HG03565 (cell line): ENCODE data around the gene ACP7.
"Not testable (repeated sequence)": the region's sequence is repeated elsewhere in the genome, so short reads cannot be mapped to it uniquely, and the experiment has no call there.

Source experiments
- ATAC-seq: cut with Tn5 transposase; IDR thresholded peaks from one replicate; pipeline ENCODE4 v1.9.1; 2021; ENCODE audit warnings: mild to moderate bottlenecking, moderate library complexity; ENCODE audit not compliant: unreplicated experiment

The ACP7 gene

DNA sequence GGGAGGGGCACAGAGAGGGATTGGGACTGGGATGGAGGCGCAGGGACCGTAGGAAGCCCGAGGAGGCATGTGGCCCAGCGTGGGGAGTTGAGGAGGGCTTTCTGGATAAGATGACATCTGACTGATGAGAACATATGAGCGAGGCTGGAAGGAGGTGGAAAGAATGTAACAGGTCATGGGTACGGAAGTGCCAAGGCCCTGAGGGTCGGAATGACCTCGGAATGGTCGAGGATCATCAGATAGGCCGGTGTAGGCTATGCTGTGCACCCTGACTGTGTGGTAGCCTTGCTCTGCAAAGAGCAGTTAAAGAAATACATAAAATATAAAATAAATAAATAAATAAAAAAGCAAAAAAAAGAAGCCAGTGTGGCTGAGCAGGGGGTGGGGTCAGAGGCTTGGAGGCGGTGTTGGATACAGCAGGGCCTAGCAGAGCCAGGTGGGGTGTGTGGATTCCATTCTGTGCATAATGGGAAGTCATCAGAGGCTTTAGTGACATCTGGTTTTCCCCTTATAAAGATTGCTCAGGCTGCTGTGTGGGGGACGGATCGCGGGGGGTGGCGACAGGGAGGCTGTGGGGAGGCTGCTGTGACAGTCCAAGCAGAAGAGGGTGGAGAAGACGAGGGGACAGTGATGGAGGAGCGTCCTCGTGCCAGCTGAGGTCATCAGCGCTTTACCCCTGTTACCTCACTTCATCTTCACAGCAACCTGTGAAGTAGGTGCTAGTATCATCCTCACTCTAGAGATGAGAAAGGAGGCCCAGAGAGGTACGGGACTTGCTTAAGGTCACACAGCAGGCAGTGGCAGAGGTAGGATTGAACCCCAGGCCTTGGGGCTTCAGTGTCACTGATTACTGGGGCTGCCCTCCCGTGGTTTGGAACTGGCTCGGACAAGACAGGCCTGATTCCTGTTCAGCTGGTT lies 46.4 kb downstream of the ACP7 start:
- no peak for ATAC-seq

DNA sequence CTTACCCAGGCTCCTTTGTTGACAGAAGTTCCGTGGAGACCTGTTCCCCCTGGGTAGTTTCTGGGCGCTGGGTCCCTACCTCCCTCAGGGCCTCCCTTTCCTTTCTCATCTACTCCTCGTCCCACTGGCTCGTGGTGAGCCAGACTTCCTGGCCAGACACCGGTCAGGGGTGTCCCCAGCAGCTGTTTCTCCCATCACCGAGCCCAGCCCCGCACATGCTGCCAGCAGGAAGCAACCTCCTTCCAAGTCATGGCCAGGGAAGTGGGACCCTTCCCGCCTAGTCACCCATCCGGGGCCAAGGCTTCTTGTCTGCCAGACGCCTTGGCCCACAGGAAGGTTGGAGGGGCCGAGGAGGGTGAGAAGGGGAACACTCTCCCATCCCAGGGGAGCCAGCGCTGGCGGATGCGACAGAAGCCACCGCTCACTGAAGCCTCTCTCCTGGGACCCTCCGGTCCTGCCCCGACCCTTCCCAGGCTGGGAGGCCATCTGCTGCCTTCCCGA lies 47.1 kb downstream of the ACP7 start:
- ATAC-seq = no peak

DNA sequence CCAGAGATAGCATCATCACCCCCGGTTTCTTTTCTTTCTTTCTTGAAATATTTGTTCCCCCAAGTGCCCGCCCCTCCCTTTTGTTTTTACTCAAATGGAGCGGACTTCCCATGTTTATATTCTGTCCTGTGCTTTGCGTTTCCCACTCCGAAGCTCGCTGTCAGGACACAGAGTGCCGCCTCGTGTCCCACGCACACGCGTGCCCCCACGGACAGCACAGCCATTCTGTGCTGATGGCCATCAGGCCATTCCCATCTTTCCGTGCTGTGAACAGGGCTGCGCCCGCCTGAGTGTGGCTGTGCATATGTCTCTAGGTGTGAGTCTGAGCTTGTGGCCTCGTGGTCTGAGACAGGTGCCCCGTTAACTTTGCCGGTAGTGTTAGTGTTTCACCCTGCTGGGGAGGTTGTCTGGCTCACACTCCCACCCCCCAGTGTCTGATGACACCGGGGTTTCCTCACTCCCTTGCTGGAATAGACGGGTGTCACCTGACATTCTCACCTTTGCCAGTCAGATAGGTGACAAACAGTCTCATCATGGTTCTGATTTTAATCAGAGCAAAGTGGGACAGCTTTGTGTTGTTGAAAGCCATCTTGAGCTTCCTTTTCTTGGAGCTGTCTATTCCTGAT lies 48.3 kb downstream of the ACP7 start:
- no peak for ATAC-seq

DNA sequence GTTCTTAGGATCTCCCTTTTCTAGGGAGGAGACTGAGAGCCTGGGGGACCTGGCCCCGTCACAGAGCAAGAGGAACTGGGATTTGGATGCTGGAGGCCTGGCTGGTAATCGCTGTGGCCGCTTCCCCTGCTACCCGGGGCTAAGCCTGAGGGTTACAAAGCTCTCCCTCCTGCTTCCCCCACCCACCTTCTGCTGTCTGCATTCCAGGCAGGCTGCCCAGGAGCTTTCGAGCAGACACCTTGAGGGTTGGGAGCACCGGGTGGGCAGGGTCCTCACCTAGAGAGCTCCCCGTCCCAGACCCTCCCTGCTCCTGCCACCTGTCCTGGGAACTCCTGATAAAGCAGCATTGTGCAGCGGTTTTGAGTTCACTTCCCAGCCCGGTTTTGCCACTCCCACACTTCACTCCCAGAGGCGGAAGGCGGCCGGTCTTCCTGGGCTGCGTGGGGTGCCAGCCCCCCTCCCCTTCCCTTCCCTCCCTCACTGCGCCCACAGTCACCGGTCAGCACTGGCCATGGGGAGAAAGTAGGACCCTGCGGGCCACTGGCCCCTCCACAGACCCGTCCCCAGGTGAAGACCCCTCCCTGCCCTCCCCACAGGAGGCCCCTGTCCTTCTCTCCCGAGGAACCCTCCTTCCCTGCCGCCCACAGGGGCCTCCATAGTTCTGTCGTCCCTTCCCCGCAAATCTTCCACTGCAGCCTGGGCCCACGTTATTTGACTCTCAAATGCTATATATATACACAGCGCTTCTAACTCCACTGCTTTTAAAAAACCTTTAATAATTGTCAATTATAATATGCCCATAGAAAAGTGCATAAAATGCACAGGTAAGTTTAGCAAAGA lies 49.5 kb downstream of the ACP7 start:
- ATAC-seq = no peak

DNA sequence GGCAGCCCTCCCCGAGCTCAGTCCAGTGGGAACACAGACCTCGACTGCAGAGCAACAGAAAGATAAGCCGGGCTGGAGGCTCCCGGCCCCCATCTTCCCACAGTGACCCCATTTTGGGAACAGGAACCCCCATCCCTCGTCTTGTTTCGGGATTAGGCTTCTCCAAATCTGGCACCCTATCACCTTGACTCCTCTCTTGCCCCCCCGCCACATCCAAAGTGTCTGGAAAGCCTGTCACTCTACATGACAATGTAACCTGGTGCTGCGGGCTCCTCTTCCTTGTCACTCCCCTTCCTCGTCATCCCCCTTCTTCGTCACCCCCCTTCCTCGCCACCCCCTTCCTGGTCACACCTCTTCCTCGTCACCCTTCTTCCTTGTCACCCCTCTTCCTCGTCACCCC lies 51.5 kb downstream of the ACP7 start:
- ATAC-seq = no peak

DNA sequence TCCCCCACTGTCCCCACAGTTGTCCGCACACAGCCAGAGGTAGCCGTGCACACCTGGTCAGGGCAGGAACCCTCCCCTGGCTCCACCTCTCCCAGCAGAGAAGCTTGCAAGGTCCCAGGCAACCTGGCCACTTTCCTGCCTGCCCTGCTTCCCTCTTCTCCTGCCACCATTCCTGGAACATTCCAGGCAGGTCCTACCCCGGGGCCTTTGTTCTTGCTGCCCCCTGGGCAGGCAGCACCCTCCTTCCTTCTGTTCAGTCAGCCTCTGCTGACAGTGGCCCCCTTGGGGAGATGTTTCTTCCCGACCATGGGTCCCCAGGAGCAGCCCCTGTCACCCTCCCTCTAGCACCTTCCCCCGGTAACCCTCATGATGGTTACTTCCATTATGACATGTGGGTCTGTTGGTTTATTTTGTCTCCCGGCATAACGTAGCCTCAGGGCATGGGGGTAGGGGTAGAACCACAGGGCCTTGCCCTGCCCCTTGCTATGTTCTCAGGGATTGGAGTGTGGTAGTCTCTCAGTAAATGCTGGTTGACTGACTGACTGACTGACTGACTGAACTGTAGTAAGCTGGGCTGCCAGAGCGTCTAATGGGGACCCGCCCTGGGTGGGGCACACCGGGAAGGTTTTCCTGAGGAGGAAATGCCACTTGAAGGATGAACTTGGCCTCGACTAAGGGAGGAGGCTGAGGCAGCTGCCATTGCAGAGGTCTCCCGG lies 52.2 kb downstream of the ACP7 start:
- ATAC-seq = no peak

DNA sequence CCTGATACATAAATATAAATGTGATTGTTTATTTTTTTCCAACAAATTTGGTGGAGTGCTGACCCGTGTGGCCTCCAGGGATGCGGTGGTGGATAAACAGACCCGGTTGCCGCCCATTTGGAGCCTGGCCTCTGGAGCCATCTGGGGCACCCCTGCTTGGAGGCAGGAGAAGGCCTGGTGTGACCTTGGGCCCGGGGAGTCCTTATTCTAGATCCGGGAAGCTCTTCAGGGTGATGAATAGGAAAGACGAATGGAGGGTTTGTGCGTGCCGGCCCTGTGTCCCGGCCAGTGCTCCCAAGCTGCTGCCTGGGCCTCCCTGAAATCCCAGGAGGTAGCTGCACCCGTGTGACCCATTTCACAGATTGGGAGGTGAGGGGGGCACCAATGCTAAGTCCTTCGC lies 53.0 kb downstream of the ACP7 start:
- ATAC-seq = no peak

DNA sequence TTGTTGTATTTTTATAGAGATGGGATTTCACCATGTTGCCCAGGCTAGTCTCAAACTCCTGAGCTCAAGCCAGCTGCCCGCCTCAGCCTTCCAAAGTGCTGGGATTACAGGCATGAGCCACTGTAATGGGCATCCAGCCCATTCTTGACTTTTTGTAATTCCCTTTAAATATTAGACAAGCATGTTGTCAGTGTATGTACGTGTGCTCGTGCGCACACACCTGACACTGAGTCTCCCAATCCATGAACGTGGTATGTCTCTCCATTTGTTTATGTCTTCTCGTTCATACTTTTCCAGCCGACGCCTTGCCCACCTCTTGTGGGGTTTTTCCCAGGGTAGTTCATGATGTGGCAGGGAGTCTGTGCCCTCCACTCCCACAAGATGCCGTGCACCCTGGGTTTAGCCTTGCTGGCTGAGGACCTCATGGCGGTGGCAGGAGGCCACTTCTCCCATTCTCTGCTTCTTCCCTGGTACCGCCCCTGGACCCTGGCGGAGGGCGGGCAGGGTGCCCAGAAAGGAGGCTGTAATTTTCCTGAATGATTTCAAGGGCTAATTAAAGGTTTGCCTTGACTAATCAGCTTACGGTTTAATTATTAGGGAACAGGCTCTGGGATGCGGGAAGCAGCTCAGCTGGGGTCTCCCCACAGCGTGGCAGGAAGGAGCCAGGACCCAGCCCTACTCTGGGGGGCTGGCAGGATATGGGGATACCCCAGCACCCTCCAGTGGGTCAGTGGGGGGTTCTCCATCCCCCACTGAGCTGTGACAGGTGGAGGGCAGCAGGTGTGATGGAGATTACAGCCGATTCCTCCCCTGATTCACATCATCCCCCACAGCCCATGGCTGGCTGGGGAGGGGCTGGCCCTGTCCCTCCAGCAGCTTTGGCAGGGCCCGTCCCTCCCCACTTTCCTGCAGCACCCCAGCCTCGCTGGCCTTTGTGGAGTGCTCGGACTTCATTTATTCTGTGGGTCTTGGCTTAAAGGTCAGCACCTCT lies 54.3 kb downstream of the ACP7 start:
- ATAC-seq = no peak

DNA sequence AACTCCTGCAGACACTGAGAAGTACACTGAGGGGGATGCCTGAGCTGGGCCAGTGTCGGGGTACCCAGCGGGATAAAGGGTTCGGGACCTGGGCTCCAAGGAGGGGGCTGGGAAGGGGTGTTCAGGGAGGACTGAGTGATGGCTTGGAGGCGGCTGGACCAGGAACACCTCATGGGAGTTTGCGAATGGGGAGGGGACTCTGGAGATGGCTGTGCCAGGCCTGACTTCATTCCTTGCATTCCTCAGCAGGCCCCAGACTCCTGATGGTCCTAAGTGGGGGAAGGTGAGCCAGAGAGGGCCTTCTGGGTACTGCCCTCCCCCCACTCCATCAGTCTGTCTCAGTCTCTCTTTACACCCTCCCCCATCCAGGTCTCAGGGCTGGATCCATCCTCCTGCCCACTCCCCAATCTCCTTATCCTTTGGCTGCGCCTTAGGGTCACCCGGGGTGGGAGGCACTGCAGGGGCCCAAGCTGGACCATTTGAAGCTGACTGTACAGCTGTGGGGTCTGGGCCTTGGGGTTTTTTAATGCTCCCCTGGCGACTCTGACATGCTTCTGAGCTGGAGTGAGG lies 55.2 kb downstream of the ACP7 start:
- ATAC-seq = no peak

DNA sequence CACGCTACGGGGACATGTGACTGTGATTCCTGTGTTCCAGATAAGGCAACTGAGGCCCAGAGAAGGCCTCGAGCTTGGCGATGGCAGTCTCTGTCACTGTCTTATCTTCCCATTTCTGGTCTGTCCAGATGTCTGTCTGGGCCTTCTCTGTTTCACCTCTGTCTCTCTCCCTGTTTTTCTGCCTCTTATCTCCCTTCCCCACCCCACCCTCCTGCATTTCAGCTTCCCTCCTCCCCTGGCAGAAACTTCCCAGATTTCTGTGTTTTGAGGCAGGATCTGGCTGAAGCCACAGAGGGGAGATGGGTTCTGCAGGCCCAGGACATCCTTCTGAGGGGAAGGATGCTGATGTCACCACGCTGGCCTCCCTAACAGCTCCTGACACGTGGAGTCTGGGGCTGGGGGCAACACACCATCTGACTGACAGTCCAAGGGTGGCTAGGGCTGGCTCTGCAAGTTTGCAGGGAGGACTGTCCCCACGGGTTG lies 55.8 kb downstream of the ACP7 start:
- no peak for ATAC-seq

DNA sequence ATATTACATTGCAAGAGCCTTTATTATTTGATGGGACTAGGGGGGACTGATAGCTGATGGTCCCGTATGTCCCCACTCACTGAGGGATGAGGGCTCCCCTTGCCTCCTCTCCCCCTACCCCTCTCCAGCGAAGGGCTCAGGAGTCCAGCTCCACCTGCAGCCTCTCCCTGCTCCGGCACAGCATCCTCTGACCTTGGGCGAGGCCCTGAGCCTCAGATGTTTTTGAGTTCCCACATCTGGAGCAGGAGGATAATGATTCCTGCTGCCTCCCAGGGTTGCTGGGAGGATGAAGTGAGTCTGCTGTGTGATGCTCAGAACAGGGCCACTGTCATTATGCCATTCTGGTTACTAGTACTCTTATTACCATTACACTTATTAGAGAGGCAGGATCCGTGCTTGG lies 56.4 kb downstream of the ACP7 start:
- ATAC-seq = no peak

DNA sequence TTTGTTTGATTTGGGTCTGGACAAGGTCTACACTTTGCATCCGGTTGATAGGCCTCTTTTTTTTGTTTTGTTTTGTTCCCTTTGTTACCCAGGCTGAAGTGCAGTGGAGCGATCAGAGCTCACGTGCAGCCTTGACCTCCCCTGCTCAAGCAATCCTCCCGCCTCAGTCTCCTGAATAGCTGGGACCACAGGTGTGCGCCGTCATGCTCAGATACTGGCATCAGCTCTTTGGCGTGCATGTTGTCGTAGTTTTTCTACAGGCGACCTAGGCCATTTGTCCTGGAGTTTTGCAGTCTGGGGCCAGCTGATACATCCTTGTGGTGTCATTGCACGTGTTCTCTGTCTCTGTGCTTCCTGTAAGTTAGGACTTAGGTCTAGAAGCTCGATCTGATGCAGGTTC lies 57.8 kb downstream of the ACP7 start:
- ATAC-seq = no peak

DNA sequence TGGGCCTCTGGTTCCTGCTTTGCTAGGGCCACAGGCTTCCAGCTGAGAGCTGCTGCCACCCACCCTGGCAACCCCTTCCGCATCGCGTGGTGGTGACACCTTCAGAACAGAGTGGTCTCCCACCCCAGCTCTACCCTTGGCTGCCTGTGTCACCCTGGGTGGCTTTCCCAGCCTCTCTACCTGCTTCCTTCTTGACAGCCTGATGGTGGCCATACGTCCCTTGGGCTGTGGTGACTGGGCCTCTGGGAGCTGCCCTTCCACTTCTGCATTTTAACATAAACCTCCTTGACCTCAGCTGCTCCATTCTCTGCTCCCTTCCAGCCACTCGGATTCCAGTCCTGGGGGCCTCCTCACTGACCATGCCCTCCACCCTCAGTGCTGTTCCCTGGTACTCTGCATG lies 58.5 kb downstream of the ACP7 start:
- no peak for ATAC-seq

DNA sequence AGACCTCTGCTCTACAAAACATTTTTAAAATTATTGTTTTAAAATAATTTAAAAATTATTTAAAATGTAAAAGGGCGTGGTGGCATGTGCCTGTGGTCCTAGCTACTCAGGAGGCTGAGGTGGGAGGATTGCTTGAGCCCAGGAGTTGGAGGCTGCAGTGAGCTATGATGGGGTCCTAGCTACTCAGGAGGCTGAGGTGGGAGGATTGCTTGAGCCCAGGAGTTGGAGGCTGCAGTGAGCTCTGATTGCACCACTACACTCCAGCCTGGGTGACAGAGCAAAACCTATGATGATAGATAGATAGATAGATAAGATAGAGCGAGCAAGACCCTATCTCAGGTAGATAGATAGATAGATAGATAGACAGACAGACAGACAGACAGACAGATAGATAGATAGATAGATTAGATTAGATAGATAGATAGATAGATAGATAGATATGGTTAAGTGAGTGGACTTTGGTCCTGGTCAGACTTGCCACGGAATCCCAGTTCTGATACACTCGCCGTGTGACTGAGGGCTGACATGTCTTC lies 59.7 kb downstream of the ACP7 start:
- not testable (repeated sequence) for ATAC-seq

DNA sequence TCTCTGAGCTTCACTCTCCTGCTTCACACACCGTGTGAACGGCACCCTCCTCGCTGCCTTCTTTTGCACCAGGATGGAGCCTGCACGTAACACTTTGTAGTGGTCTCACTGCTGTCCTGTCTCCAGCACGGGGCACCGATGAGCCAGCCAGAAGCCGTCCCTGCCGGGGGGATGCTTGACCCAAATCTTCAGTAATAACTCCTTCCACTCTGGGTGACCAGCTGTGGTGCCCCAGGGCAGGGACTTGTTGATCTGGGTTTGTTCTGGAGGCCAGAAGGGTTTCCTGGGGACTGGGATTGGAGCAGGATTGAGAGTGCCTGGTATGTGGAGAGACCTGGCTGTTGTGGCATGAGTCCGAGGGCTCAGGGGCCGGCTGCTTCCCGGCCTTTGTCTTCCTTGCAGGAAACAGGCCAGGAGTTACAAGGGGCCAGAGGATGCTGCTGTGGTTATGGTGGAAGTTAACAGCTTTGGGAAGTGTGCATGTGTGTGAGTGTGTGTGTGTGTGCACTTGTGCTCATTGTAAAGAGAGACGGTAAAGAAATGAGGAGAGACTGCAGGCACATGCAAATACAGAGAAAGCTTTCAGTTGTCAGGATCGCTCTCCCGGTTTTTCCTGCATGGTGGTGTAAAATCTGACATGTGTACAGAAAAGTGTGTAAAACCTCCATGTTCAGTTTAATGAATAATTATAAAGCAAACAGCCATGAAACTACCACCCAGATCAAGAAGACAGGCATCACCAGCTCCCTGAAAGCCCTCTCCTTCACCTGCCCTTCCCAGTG lies 60.3 kb downstream of the ACP7 start:
- ATAC-seq = no peak

DNA sequence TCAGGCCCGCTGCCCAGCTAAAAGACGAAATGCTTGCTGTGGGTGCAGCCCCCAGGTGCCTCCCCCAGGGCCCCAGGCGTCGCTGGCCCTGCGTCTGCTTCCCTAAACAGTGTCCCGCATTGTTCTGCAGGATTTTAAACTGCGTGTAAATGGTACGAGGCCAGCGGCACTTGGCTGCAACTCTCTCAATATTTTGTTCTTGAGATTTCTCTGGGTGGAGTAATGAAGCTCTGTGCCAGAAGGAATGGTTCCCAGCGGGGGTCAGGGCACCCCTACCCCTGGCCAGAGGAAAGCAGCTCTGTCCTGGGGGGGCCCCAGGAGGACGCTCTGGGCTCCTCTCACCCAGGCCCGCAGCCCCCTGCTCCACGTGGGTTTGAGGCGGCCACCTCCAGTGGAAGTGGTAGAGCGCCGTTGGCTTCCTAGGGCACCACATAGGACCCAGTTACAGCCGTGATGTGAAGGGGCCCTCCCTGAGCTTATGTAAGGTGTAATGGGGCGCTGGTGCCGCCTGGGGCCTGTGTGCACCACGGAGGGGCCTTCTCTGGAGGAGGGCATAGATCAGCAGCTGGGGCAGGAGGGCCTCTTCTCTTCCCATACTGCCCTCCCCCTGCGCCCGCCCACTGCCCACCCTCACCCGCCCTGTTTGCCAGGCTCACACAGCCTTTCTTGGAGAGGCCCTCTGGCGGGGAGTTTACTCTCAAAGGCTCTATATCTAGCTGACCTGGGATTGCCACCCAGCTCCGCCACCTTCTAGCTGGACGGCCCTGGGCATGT lies 61.2 kb downstream of the ACP7 start:
- no peak for ATAC-seq

DNA sequence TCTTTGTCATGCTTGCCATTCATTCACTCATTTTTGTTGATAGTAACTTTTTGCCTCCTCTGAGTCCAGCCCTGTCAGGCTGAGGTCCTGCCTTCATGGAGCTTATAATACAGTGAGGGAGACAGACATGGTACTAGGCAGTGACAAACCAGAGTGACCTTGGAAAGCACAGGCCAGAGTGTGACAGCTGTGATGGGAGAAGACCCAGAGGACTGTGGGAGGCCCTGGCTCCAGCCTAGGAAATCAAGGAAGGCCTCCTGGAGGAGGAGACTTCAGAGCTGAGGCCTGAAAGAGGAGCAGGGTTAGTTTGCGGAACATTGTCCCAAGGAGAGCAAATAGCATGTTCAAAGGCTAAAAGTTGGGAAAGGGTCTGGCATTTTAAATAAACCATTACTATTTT lies 61.9 kb downstream of the ACP7 start:
- ATAC-seq = no peak
